Upper lobe of left lung (tissue), 4 donors: ENCODE data around the gene COL12A1.

Source experiments
- EP300 ChIP-seq, 4 donors: sonication (generic); formaldehyde crosslinking; IDR thresholded peaks; one replicate each; pipeline ENCODE4 v1.5.1; 2017; ENCODE audit warnings: antibody characterized with exemption in 4 of 4, control low read depth in 2 of 4
- POLR2A ChIP-seq, 4 donors: fragments of 450-650 bp; IDR thresholded peaks; one replicate each; pipeline ENCODE4 v1.5.1; 2016 to 2017; ENCODE audit warnings: antibody characterized with exemption in 4 of 4, mild to moderate bottlenecking in 2 of 4
- POLR2AphosphoS5 ChIP-seq, 2 donors: sonication (generic); formaldehyde crosslinking; IDR thresholded peaks; one replicate each; pipeline ENCODE4 v1.5.1; 2017; ENCODE audit warnings: antibody characterized with exemption in 2 of 2
- TF ChIP-seq, protein P1 (sequence below), 6 experiments: fragments of 450-650 bp in 4 of 6; fragments of 200-600 bp in 2 of 6; sonication (generic) in 2 of 6; IDR thresholded peaks; one replicate each; pipeline ENCODE4 v1.5.1; 2016 to 2019; ENCODE audit warnings: antibody characterized with exemption in 6 of 6

DNA sequence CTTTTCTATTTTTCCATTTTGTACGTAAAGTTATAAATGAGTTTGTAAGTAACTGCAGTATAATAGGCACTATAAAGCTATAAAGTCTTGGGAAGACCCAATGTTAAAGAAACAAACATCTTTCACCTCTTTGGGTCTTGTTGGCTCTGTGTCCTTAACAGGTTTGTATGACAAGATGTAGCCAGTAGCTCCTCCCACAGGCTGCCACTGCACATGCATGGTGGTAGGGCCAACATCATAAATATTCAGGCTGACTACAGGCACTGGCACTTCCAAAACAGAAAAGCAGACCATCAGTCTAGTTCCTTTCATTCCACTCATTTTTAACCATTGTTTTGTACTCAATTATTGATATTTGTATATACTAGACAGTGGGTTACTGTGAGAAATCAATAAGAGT is 59.9 kb downstream of the COL12A1 start:
- TF ChIP-seq, protein P1, sequence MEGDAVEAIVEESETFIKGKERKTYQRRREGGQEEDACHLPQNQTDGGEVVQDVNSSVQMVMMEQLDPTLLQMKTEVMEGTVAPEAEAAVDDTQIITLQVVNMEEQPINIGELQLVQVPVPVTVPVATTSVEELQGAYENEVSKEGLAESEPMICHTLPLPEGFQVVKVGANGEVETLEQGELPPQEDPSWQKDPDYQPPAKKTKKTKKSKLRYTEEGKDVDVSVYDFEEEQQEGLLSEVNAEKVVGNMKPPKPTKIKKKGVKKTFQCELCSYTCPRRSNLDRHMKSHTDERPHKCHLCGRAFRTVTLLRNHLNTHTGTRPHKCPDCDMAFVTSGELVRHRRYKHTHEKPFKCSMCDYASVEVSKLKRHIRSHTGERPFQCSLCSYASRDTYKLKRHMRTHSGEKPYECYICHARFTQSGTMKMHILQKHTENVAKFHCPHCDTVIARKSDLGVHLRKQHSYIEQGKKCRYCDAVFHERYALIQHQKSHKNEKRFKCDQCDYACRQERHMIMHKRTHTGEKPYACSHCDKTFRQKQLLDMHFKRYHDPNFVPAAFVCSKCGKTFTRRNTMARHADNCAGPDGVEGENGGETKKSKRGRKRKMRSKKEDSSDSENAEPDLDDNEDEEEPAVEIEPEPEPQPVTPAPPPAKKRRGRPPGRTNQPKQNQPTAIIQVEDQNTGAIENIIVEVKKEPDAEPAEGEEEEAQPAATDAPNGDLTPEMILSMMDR (IDR thresholded peaks at IDR 0.05): no peak
- TF ChIP-seq POLR2A (IDR thresholded peaks at IDR 0.05) (no peak), POLR2AphosphoS5 (IDR thresholded peaks at IDR 0.05) (no peak), EP300 (IDR thresholded peaks at IDR 0.05) (no peak)
